Left lung (tissue), 10 donors: Measurements from ENCODE around the gene PLCL1. TPM values are rescaled to one million over a fixed set of nuclear protein-coding genes. Genes with fewer than 3 reads are reported as not detected.

ENCODE experiments used
- ATAC-seq: fragments of 200-7000 bp; cut with Tn5 transposase; one replicate; pipeline ENCODE4 v1.9.1; 2020; ENCODE audit warnings: moderate library complexity
- DNase-seq, 4 donors: peaks; one replicate each; pipeline ENCODE4 v3.0.0-alpha.2; 2013 to 2020
- H3K27ac ChIP-seq, 2 donors: fragments of 200-600 bp; sonication (generic) in 1 of 2; one replicate each; pipeline versions ENCODE4 v1.5.0 to v1.8.0; 2020 to 2021
- H3K27me3 ChIP-seq, 2 donors: fragments of 200-600 bp; sonication (generic) in 1 of 2; one replicate each; pipeline versions ENCODE4 v1.5.0 to v1.8.0; 2020 to 2021
- H3K36me3 ChIP-seq, 2 donors: fragments of 200-600 bp; sonication (generic) in 1 of 2; one replicate each; pipeline versions ENCODE4 v1.5.0 to v1.8.0; 2020 to 2021
- H3K4me1 ChIP-seq, 2 donors: fragments of 200-600 bp; one replicate each; pipeline ENCODE4 v1.8.0; 2021
- H3K4me3 ChIP-seq, 2 donors: fragments of 200-600 bp; sonication (generic) in 1 of 2; one replicate each; pipeline versions ENCODE4 v1.5.0 to v1.8.0; 2020 to 2021; ENCODE audit warnings: mild to moderate bottlenecking in 1 of 2
- H3K9me3 ChIP-seq, 2 donors: fragments of 200-600 bp; sonication (generic) in 1 of 2; one replicate each; pipeline versions ENCODE4 v1.5.0 to v1.8.0; 2020 to 2021
- intact Hi-C, 2 donors: fragments of 100-400 bp; cut with DNase I; formaldehyde crosslinking; loops; one replicate each; pipeline versions ENCODE4 v1.11.2 to v1.14.2; 2022
- polyA plus RNA-seq, 6 donors: library from polyadenylated mRNA; unstranded; fragments of 120-200 nt; gene quantifications; one replicate each; pipeline ENCODE4 v1.2.1, GENCODE V29; 2013; ENCODE audit not compliant: insufficient read length in 6 of 6
- total RNA-seq, 2 donors: library from RNA; stranded (reverse); fragmentation: NEBNext Ultra II Directional; extraction: Animal tissue kit (Norgen Biotek cat#: 25700); gene quantifications; one replicate each; pipeline ENCODE4 v1.2.1, GENCODE V29; 2021
- TF ChIP-seq, protein P1 (sequence below), 2 donors: fragments of 200-600 bp; sonication (generic) in 1 of 2; IDR thresholded peaks; one replicate each; pipeline versions ENCODE4 v1.5.0 to v1.8.0; 2021; ENCODE audit warnings: antibody characterized with exemption in 2 of 2
- donor health status: DM: no; HTN: yes; CAD: no.
- donor health status: DM: no; HTN: no; CAD: no.

PLCL1 gene
- total and polyA plus RNA-seq, 8 donors: 3.4 to 15.3 (median 10.3) TPM

DNA sequence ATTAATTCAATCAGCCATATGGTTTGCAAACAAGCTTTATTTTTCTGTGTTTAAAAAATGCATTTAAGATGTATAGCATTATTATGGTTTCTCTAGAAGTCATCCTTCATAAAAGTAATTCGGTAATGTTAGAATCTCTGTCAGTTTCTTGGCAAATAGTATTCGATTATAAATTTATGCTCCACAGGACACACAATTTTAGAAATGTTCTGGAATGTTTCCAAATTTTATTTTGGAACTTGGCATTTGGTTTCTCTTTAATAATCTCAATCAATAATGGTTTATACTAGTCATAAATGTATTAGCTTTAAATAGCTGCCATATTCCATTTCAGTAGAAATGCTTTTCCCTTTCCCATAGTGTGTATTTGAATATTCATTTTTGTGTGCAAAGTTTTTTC lies 156.4 kb downstream of the PLCL1 start:
- intact Hi-C loops: no loop called here
- ATAC-seq (no peak), DNase-seq (no peak)
- H3K4me3 ChIP-seq: no peak overlapping the region
- H3K4me1 ChIP-seq: no peaks in the 10 kb centered on the region
- no peaks in the 10 kb centered on the region for H3K36me3 ChIP-seq
- no peaks in the 10 kb centered on the region for H3K27me3 ChIP-seq
- no peak overlapping the region for H3K27ac ChIP-seq
- TF ChIP-seq, protein P1, sequence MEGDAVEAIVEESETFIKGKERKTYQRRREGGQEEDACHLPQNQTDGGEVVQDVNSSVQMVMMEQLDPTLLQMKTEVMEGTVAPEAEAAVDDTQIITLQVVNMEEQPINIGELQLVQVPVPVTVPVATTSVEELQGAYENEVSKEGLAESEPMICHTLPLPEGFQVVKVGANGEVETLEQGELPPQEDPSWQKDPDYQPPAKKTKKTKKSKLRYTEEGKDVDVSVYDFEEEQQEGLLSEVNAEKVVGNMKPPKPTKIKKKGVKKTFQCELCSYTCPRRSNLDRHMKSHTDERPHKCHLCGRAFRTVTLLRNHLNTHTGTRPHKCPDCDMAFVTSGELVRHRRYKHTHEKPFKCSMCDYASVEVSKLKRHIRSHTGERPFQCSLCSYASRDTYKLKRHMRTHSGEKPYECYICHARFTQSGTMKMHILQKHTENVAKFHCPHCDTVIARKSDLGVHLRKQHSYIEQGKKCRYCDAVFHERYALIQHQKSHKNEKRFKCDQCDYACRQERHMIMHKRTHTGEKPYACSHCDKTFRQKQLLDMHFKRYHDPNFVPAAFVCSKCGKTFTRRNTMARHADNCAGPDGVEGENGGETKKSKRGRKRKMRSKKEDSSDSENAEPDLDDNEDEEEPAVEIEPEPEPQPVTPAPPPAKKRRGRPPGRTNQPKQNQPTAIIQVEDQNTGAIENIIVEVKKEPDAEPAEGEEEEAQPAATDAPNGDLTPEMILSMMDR (IDR thresholded peaks at IDR 0.05): no peak
- peaks cover 0 to 18% of the 10 kb centered on the region in 2 donors for H3K9me3 ChIP-seq

DNA sequence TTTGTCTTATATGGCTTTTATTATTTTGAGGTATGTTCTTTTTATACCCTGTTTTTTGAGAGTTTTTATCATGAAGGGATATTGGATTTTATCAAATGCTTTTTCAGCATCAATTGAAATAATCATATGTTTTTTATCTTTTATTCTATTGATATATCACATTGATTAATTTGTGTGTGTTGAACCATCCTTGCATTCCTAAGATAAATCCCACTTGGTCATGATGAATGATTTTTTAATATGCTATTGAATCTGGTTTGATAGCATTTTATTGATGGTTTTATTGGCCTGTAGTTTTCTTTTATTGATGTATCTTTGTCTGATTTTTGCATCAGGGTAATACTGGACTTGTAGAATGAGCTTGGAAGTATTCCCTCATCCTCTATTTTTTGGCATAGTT lies 160.3 kb downstream of the PLCL1 start:
- DNase-seq (no peak), ATAC-seq (no peak)
- intact Hi-C loops: no loop called here
- TF ChIP-seq, protein P1 (IDR thresholded peaks at IDR 0.05): no peak
- Histone ChIP-seq H3K27me3 (no peaks in the 10 kb centered on the region), H3K36me3 (no peaks in the 10 kb centered on the region), H3K27ac (no peak overlapping the region), H3K4me1 (no peaks in the 10 kb centered on the region), H3K9me3 (peaks cover 0 to 21% of the 10 kb centered on the region in 2 donors), H3K4me3 (no peak overlapping the region)

DNA sequence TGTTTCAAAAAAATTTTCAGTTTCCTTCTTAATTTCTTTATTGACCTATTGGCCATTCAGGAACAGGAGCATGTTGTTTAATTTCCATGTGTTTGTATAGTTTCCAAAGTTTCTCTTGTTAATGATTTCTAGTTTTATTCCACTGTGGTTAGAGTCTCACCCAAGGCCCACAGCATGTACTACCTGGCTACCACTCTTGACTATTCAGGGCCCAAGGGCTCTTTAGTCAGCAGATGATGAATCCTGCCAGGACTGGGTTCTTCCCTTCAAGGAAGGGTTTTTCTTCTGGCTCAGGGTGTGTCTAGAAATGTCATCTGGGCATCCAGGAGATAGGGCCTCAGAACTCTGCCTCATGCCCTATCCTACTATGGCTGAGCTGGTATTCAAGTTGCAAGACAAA lies 161.4 kb downstream of the PLCL1 start:
- TF ChIP-seq, protein P1 (IDR thresholded peaks at IDR 0.05): no peak
- peaks cover 0 to 21% of the 10 kb centered on the region in 2 donors for H3K9me3 ChIP-seq
- no peak for DNase-seq
- no peak overlapping the region for H3K27ac ChIP-seq
- no peaks in the 10 kb centered on the region for H3K4me1 ChIP-seq
- ATAC-seq: no peak
- H3K27me3 ChIP-seq: no peaks in the 10 kb centered on the region
- H3K4me3 ChIP-seq: no peak overlapping the region
- intact Hi-C loops: no loop called here
- H3K36me3 ChIP-seq: no peaks in the 10 kb centered on the region

DNA sequence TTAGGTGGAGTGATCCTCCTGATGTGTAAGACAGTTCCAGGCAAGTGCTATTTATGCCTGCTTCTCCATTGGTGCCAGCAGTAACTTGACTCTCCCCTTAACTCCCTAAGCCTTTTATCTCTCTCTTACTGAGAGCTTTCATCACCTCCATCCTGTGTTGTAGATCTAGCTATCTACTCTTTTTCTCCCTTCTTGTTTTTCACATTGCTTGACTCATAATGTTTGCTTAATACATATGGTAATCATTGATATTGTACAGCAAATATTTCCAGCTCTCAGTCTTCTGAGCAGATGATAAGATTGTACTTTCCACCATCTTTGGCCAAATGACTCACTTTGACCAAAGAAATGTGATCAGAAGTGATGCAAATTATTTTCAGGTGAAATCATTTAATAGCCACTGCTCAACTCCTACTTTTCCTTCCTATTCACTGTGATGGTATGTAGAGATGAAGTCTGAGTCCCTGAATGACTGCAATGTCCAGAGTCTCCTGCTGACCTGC lies 165.0 kb downstream of the PLCL1 start:
- no peaks in the 10 kb centered on the region for H3K4me1 ChIP-seq
- H3K27me3 ChIP-seq: no peaks in the 10 kb centered on the region
- no peak overlapping the region for H3K27ac ChIP-seq
- TF ChIP-seq, protein P1 (IDR thresholded peaks at IDR 0.05): no peak
- DNase-seq (no peak), ATAC-seq (peak; percentile 13)
- peaks cover 0 to 17% of the 10 kb centered on the region in 2 donors for H3K9me3 ChIP-seq
- no peak overlapping the region for H3K4me3 ChIP-seq
- intact Hi-C loops: no loop called here
- no peaks in the 10 kb centered on the region for H3K36me3 ChIP-seq

GRCh38 chr2:197972061-197972460 lies 167.7 kb downstream of the PLCL1 start:
- Histone ChIP-seq H3K9me3 (no peaks in the 10 kb centered on the region), H3K27ac (no peak overlapping the region), H3K36me3 (no peaks in the 10 kb centered on the region), H3K4me1 (no peaks in the 10 kb centered on the region), H3K4me3 (no peak overlapping the region), H3K27me3 (no peaks in the 10 kb centered on the region)
- TF ChIP-seq, protein P1 (IDR thresholded peaks at IDR 0.05): no peak
- intact Hi-C loops: no loop called here
- DNase-seq: peak in 2 of 4 donors; percentile 60 to 77
- no peak for ATAC-seq
